Measurements from ENCODE around the gene CSN3.

CSN3 gene

DNA sequence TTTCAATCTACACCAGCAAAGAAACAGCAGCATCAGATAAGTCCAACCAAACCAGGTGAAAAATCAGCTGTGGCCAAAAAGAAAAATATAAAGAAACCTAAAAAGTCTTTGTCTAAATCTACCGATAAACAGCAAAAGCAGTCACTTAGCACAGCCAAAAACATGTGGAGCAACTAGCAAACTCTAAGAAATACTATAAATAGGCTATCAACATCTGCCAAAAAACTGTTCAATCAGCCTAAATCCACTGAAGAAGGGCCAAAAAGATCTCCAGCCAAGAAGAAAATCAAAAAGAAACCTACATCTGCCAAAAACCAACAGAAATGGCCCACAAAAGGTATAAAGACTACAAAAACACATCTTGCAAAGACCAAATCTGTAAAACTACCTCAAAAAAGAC, 55.7 kb downstream of the CSN3 start:
- DNase-seq = no peak

DNA sequence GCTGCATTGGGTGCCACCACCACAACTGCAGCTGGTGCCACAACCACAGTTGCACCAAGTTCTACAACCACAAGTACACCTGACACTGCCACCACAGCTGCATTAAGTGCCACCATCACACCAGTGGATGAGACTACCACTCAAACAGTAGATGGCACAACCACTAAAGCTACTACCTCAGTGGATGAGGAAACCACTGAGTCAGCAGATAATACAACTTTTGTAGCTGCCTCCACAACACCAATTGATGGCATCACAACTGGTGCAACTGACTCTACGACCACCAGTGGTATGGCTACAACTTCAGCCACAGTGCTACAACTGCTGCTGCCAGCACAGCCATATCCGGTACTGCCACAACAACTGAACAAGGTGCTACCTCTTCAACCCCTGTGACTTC, 57.2 kb downstream of the CSN3 start:
- DNase-seq = no peak

DNA sequence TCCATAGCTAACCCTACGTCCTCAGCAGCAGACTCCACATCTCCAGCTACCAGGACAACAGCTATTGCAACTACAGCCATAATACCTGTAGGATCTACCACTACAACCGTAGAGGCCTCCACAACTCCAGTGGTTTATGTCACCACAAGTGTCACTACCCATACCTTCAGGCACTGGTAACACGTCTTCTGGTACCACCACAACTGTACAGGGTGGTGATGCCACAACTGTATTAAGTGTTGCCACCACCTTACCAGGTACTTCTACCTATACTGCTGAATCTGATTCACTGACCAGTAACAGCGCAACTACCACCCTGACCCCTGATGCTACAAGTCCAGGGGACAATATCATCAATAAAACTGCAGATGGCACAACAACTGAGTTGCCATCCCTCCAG, 57.8 kb downstream of the CSN3 start:
- no peak for DNase-seq

Data from NCI-H187 treated with DMSO at 0.1 percent for 48 hours (cell line).